ENCODE measurements around the gene MNT. TPM values are rescaled to one million over a fixed set of nuclear protein-coding genes. Genes with fewer than 3 reads are reported as not detected.
A peak's percentile ranks its signal among the peaks of the same experiment; 100 is the strongest.

MNT gene
- total RNA-seq, 4 donors from 2014 or later = 1.8 to 32.6 (median 7.8) TPM

DNA sequence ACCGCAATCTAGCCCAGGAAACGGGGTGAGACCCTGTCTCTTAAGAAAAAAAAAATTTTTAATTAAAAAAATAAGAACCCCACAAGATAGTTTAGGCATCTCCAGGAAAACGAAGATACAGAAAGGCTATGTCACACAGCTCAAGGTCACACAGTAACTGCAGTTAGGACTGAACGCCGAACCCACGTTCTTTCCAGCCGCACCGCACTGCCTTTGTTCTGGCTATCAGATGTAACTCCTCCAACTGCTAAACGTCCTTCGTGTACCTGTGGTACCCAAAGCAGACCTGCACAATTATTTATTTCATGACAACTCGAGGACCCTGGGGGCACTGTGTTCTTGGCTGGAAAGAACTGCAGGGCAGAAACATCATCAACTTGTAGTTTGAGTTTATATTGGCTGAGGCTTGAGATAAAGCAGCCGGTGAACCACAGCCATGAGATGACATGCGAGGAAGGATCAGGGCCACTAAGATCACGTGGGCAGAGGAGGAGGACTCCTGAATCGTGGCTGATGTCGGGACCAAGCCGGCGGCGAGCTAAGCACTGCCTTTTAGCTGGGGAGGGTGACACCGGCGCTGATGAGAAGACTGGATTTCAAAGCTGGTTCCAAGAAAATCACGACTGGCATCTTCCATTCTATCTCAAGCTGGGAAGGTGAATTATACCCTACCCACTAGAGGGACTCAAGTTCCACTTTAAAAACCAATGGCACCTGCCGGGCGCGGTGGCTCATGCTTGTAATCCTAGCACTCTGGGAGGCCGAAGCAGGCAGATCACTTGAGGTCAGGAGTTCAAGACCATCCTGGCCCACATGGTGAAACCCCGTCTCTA is 20.7 kb upstream of the MNT start:
- Histone ChIP-seq H3K27me3 (no peaks in the 10 kb centered on the region), H3K36me3 (no peaks in the 10 kb centered on the region), H3K4me1 (no peaks in the 10 kb centered on the region), H3K27ac (no peak overlapping the region), H3K4me3 (no peak overlapping the region), H3K9me3 (no peaks in the 10 kb centered on the region)
- TF ChIP-seq POLR2A (IDR thresholded peaks at IDR 0.05) = no peak
- TF ChIP-seq CTCF (IDR thresholded peaks at IDR 0.05) = no peak
- DNase-seq = no peak
- intact Hi-C loops (cut with DNase I; ENCODE audit: low total_unique reads) = no loop called here

- H3K4me3 ChIP-seq = no peak overlapping the region
- no peaks in the 10 kb centered on the region for H3K36me3 ChIP-seq
- no peak for DNase-seq
- no peak overlapping the region for H3K27ac ChIP-seq
- H3K27me3 ChIP-seq = no peaks in the 10 kb centered on the region
- intact Hi-C loops (cut with DNase I; ENCODE audit: low total_unique reads) = no loop called here
- H3K4me1 ChIP-seq = no peaks in the 10 kb centered on the region
- H3K9me3 ChIP-seq = no peaks in the 10 kb centered on the region
- TF ChIP-seq POLR2A (IDR thresholded peaks at IDR 0.05) = no peak
- no peak for TF ChIP-seq CTCF (IDR thresholded peaks at IDR 0.05)
Observed at GRCh38 chr17:2420176-2420575, 19.3 kb upstream of the MNT start.

GRCh38 chr17:2419486-2419885 is 18.6 kb upstream of the MNT start:
- H3K27me3 ChIP-seq = no peaks in the 10 kb centered on the region
- H3K27ac ChIP-seq = no peak overlapping the region
- H3K4me1 ChIP-seq = no peaks in the 10 kb centered on the region
- DNase-seq = no peak
- no peak overlapping the region for H3K4me3 ChIP-seq
- no peaks in the 10 kb centered on the region for H3K9me3 ChIP-seq
- TF ChIP-seq POLR2A (IDR thresholded peaks at IDR 0.05) = no peak
- H3K36me3 ChIP-seq = no peaks in the 10 kb centered on the region
- intact Hi-C loops (cut with DNase I; ENCODE audit: low total_unique reads) = no loop called here

- H3K36me3 ChIP-seq = no peaks in the 10 kb centered on the region
- H3K9me3 ChIP-seq = no peaks in the 10 kb centered on the region
- no peak for TF ChIP-seq POLR2A (IDR thresholded peaks at IDR 0.05)
- no peak for TF ChIP-seq CTCF (IDR thresholded peaks at IDR 0.05)
- H3K4me1 ChIP-seq = no peaks in the 10 kb centered on the region
- H3K27me3 ChIP-seq = no peaks in the 10 kb centered on the region
- no peak for DNase-seq
- intact Hi-C loops (cut with DNase I; ENCODE audit: low total_unique reads) = no loop called here
- H3K4me3 ChIP-seq = no peak overlapping the region
- no peak overlapping the region for H3K27ac ChIP-seq
Observed at GRCh38 chr17:2418572-2418971, 17.7 kb upstream of the MNT start.

- H3K4me3 ChIP-seq = no peak overlapping the region
- DNase-seq = peak; percentile 94 to 95
- no peaks in the 10 kb centered on the region for H3K9me3 ChIP-seq
- TF ChIP-seq CTCF (IDR thresholded peaks at IDR 0.05) (peak; percentile 97 to 98 (median 98)), POLR2A (IDR thresholded peaks at IDR 0.05) (no peak)
- no peaks in the 10 kb centered on the region for H3K27me3 ChIP-seq
- peak overlapping the region; percentile 57 to 61 for H3K27ac ChIP-seq
- H3K36me3 ChIP-seq = no peaks in the 10 kb centered on the region
- intact Hi-C loops (cut with DNase I; ENCODE audit: low total_unique reads) = no loop called here
- no peaks in the 10 kb centered on the region for H3K4me1 ChIP-seq
Observed at GRCh38 chr17:2416010-2416734, 15.3 kb upstream of the MNT start.
